Measurements from ENCODE around the gene KHDC3L.

GRCh38 chr6:73382462-73383113 is 20.1 kb downstream of the KHDC3L start:
- no peak for TF ChIP-seq CTCF (conservative IDR thresholded peaks at IDR 0.05)
- TF ChIP-seq EZH2 (IDR thresholded peaks at IDR 0.05; ENCODE audit: low read depth), result no peak
